ENCODE data around the gene SV2A.

- TF ChIP-seq POLR2AphosphoS5 (IDR thresholded peaks at IDR 0.05), result peak; percentile 89 to 99 (median 98)
- peak in 1 of 3 donors; percentile 26 for TF ChIP-seq CTCF (IDR thresholded peaks at IDR 0.05)
Measured at GRCh38 chr1:149927563-149928400, 10.1 kb upstream of the SV2A start, which contains the start of gene SF3B4.
